ENCODE data around the gene RFK. TPM values are rescaled to one million over a fixed set of nuclear protein-coding genes. Genes with fewer than 3 reads are reported as not detected.

Gene RFK
- total and polyA plus RNA-seq, 2 donors from 2014 or later, result 20.6 to 40.3 TPM

GRCh38 chr9:76395381-76395780 is 1.2 kb upstream of the RFK start:
- Histone ChIP-seq H3K4me3 (ENCODE audit: low read length in 3 of 3) (peak overlapping the region in 2 of 3 donors; percentile 89 to 90), H3K27me3 (ENCODE audit: control insufficient read depth, insufficient read depth, low read length) (no peaks in the 10 kb centered on the region), H3K27ac (ENCODE audit: low read depth in 2 of 2, low read length in 2 of 2) (no peak overlapping the region), H3K36me3 (ENCODE audit: control insufficient read depth in 2 of 3, insufficient read depth in 3 of 3, low read length in 3 of 3) (no peaks in the 10 kb centered on the region), H3K4me1 (ENCODE audit: control insufficient read depth in 2 of 3, insufficient read depth in 2 of 3, low read depth in 1 of 3, low read length in 3 of 3) (peaks cover 0 to 4% (median 0%) of the 10 kb centered on the region in 3 donors), H3K9me3 (ENCODE audit: control insufficient read depth in 2 of 3, insufficient read depth in 1 of 3, low read length in 3 of 3) (no peaks in the 10 kb centered on the region), H3K9ac (ENCODE audit: low read length in 3 of 3) (peak overlapping the region in 1 of 3 donors; percentile 23)
- intact Hi-C loops (cut with DNase I), result no loop called here
- TF ChIP-seq CTCF (IDR thresholded peaks at IDR 0.05; ENCODE audit: borderline replicate concordance, extremely low read depth, insufficient read depth), result no peak
- no peak for DNase-seq
- no peak for FAIRE-seq

GRCh38 chr9:76394960-76395252 is 680 bp upstream of the RFK start:
- no peaks in the 10 kb centered on the region for H3K36me3 ChIP-seq (ENCODE audit: control insufficient read depth in 2 of 3, insufficient read depth in 3 of 3, low read length in 3 of 3)
- TF ChIP-seq CTCF (IDR thresholded peaks at IDR 0.05; ENCODE audit: borderline replicate concordance, extremely low read depth, insufficient read depth), result no peak
- peak overlapping the region; percentile 75 to 93 for H3K27ac ChIP-seq (ENCODE audit: low read depth in 2 of 2, low read length in 2 of 2)
- peaks cover 0 to 4% (median 0%) of the 10 kb centered on the region in 3 donors for H3K4me1 ChIP-seq (ENCODE audit: control insufficient read depth in 2 of 3, insufficient read depth in 2 of 3, low read depth in 1 of 3, low read length in 3 of 3)
- peak in 2 of 5 donors; percentile 73 to 77 for DNase-seq
- no peaks in the 10 kb centered on the region for H3K27me3 ChIP-seq (ENCODE audit: control insufficient read depth, insufficient read depth, low read length)
- intact Hi-C loops (cut with DNase I), result no loop called here
- peak overlapping the region; percentile 82 to 90 (median 89) for H3K4me3 ChIP-seq (ENCODE audit: low read length in 3 of 3)
- peak overlapping the region; percentile 72 to 84 (median 74) for H3K9ac ChIP-seq (ENCODE audit: low read length in 3 of 3)
- no peaks in the 10 kb centered on the region for H3K9me3 ChIP-seq (ENCODE audit: control insufficient read depth in 2 of 3, insufficient read depth in 1 of 3, low read length in 3 of 3)
- FAIRE-seq, result no peak

GRCh38 chr9:76390656-76391055 is 3.6 kb downstream of the RFK start:
- Histone ChIP-seq H3K9me3 (ENCODE audit: control insufficient read depth in 2 of 3, insufficient read depth in 1 of 3, low read length in 3 of 3) (no peaks in the 10 kb centered on the region), H3K4me1 (ENCODE audit: control insufficient read depth in 2 of 3, insufficient read depth in 2 of 3, low read depth in 1 of 3, low read length in 3 of 3) (peaks cover 0 to 7% (median 0%) of the 10 kb centered on the region in 3 donors), H3K9ac (ENCODE audit: low read length in 3 of 3) (no peak overlapping the region), H3K27ac (ENCODE audit: low read depth in 2 of 2, low read length in 2 of 2) (no peak overlapping the region), H3K36me3 (ENCODE audit: control insufficient read depth in 2 of 3, insufficient read depth in 3 of 3, low read length in 3 of 3) (peaks cover 0 to 13% (median 3%) of the 10 kb centered on the region in 3 donors), H3K4me3 (ENCODE audit: low read length in 3 of 3) (no peak overlapping the region), H3K27me3 (ENCODE audit: control insufficient read depth, insufficient read depth, low read length) (no peaks in the 10 kb centered on the region)
- intact Hi-C loops (cut with DNase I), result no loop called here
- no peak for DNase-seq
- TF ChIP-seq CTCF (IDR thresholded peaks at IDR 0.05; ENCODE audit: borderline replicate concordance, extremely low read depth, insufficient read depth), result no peak
- FAIRE-seq, result no peak

- Histone ChIP-seq H3K27ac (ENCODE audit: low read depth in 2 of 2, low read length in 2 of 2) (no peak overlapping the region), H3K4me3 (ENCODE audit: low read length in 3 of 3) (no peak overlapping the region), H3K27me3 (ENCODE audit: control insufficient read depth, insufficient read depth, low read length) (no peaks in the 10 kb centered on the region), H3K9ac (ENCODE audit: low read length in 3 of 3) (no peak overlapping the region), H3K4me1 (ENCODE audit: control insufficient read depth in 2 of 3, insufficient read depth in 2 of 3, low read depth in 1 of 3, low read length in 3 of 3) (peaks cover 3 to 9% (median 7%) of the 10 kb centered on the region in 3 donors), H3K9me3 (ENCODE audit: control insufficient read depth in 2 of 3, insufficient read depth in 1 of 3, low read length in 3 of 3) (no peaks in the 10 kb centered on the region), H3K36me3 (ENCODE audit: control insufficient read depth in 2 of 3, insufficient read depth in 3 of 3, low read length in 3 of 3) (no peaks in the 10 kb centered on the region)
- no peak for DNase-seq
- no peak for TF ChIP-seq CTCF (IDR thresholded peaks at IDR 0.05; ENCODE audit: borderline replicate concordance, extremely low read depth, insufficient read depth)
- intact Hi-C loops (cut with DNase I), result no loop called here
- no peak for FAIRE-seq
Observed at GRCh38 chr9:76379494-76379893, 14.7 kb downstream of the RFK start.
